BE2C (cell line): ENCODE measurements around the gene ASCL2.

Source experiments
- DNase-seq: peaks from one replicate; pipeline ENCODE4 v3.0.0-alpha.2; 2020
- H3K27me3 ChIP-seq: fragments of 250-450 bp; sonication (Bioruptor Pico); 2 replicates; pipeline ENCODE4 v1.5.1; 2020; ENCODE audit warnings: mild to moderate bottlenecking
- H3K36me3 ChIP-seq: fragments of 250-450 bp; sonication (Bioruptor Pico); 2 replicates; pipeline ENCODE4 v1.5.1; 2020; ENCODE audit warnings: mild to moderate bottlenecking
- H3K4me1 ChIP-seq: fragments of 250-450 bp; sonication (Bioruptor Pico); 2 replicates; pipeline ENCODE4 v1.5.1; 2020
- H3K4me3 ChIP-seq: 2 replicates; pipeline ENCODE4 v1.5.1; 2011; ENCODE audit warnings: low read depth, low read length
- H3K9me3 ChIP-seq: fragments of 250-450 bp; sonication (Bioruptor Pico); 2 replicates; pipeline ENCODE4 v1.5.1; 2020
- TF ChIP-seq, protein P1 (sequence below): IDR thresholded peaks from 2 replicates; pipeline ENCODE4 v1.5.1; 2012; ENCODE audit warnings: mild to moderate bottlenecking, low read depth, low read length

ASCL2 gene

DNA sequence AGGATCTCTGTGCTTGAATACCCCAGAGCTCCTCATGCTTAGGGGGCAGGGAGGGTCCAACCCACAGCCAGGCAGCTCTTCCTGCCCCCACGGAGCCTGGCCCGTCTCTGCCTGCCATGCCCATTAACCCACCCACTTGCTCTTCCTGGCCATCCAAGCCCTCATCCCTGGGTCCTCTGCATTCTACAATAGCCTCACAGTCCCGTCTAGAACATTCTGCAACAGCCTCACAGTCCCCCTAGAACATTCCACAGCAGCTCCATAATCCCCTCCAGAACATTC lies 46.5 kb upstream of the ASCL2 start:
- DNase-seq = no peak
- Histone ChIP-seq H3K9me3 (no peaks in the 10 kb centered on the region), H3K36me3 (no peaks in the 10 kb centered on the region), H3K27me3 (no peaks in the 10 kb centered on the region), H3K4me1 (peaks cover 11% of the 10 kb centered on the region), H3K4me3 (no peak overlapping the region)
- TF ChIP-seq, protein P1, sequence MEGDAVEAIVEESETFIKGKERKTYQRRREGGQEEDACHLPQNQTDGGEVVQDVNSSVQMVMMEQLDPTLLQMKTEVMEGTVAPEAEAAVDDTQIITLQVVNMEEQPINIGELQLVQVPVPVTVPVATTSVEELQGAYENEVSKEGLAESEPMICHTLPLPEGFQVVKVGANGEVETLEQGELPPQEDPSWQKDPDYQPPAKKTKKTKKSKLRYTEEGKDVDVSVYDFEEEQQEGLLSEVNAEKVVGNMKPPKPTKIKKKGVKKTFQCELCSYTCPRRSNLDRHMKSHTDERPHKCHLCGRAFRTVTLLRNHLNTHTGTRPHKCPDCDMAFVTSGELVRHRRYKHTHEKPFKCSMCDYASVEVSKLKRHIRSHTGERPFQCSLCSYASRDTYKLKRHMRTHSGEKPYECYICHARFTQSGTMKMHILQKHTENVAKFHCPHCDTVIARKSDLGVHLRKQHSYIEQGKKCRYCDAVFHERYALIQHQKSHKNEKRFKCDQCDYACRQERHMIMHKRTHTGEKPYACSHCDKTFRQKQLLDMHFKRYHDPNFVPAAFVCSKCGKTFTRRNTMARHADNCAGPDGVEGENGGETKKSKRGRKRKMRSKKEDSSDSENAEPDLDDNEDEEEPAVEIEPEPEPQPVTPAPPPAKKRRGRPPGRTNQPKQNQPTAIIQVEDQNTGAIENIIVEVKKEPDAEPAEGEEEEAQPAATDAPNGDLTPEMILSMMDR = no peak

GRCh38 chr11:2316169-2316962 lies 46.0 kb upstream of the ASCL2 start:
- Histone ChIP-seq H3K27me3 (no peaks in the 10 kb centered on the region), H3K9me3 (no peaks in the 10 kb centered on the region), H3K36me3 (no peaks in the 10 kb centered on the region), H3K4me1 (peaks cover 11% of the 10 kb centered on the region), H3K4me3 (no peak overlapping the region)
- DNase-seq = no peak
- TF ChIP-seq, protein P1 = no peak

DNA sequence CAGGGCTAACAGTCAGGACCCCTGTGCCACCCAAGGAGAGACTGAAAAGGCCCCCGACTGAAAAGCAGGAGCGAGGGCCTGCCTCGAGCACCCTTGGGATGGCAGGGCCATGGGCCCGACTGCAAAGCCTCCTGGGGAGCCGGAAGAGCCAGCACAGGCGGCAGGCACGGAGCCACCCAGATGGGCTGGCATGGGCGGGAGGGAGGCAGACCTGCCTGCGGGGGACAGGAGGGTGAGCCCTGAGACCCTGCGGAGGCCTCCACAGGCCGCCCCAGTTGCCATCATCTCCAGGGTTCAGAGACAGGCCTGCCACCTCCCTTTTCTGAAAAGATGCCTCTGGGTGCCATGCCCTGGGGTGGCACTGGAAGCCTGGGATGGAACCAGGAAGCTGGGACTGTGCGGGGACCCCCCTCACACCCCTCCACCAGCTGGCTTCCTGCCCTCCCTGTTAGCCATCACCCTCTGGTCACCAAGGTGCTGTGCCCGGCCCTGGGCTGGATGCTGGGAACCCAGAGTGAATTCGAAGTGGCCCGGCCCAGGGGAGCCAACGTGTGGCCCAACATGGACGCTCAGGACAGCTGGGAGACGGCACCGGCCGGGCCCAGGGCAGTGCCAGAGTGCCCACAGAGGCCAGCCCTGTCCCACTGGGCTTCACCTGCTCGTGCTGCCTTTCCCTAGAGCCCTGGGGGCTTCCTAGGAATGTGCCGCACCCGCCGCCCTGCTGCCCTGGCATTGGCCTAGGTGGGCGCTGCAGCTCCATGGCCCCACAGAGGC lies 45.2 kb upstream of the ASCL2 start:
- H3K4me3 ChIP-seq = no peak overlapping the region
- no peaks in the 10 kb centered on the region for H3K36me3 ChIP-seq
- no peaks in the 10 kb centered on the region for H3K27me3 ChIP-seq
- peaks cover 11% of the 10 kb centered on the region for H3K4me1 ChIP-seq
- DNase-seq = no peak
- TF ChIP-seq, protein P1 = no peak
- H3K9me3 ChIP-seq = no peaks in the 10 kb centered on the region

DNA sequence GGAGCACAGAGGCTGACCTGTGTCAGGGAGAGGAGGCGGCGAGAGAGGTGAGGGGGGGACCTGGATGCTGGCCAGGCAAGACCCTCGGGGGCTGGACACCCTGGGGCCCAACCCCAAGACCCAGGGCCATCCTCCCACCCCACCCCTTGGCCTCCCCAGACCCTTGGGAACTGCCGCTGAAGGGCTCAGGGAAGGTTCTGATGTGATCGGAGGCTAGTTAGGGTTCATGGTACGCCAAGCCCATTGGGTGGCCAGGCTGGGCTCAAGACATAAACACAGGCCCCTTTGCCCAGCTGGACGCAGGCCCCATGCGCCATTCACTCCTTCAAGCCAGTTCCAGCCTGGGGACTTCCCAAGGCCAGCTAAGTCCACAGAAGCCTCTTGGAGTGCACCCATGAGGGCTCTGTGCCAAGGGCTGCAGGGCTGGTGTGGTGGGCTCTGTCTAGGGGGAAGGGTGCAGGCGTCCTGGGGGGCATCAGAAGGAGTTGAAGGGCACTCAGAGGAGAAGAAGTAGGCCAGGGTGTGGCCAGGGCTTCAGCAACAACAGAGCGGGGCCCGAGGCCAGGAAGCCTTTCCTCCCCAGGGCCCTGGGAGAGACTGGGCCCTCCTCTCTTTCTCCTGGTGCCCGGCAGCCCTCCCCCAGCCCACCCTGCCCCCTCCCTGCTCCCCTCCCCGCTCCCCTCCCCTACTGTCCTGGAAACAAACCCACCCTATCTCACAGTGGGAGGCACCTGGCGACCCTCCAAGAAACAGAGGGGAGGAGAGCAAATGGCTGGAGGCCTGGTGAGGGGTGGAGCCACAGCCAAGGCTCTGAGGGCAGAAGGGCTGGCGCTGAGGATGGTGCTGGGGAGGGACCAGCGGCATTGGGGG lies 44.4 kb upstream of the ASCL2 start:
- TF ChIP-seq, protein P1 = no peak
- Histone ChIP-seq H3K4me1 (peaks cover 11% of the 10 kb centered on the region), H3K4me3 (no peak overlapping the region), H3K27me3 (no peaks in the 10 kb centered on the region), H3K9me3 (no peaks in the 10 kb centered on the region), H3K36me3 (no peaks in the 10 kb centered on the region)
- DNase-seq = peak; percentile 93

DNA sequence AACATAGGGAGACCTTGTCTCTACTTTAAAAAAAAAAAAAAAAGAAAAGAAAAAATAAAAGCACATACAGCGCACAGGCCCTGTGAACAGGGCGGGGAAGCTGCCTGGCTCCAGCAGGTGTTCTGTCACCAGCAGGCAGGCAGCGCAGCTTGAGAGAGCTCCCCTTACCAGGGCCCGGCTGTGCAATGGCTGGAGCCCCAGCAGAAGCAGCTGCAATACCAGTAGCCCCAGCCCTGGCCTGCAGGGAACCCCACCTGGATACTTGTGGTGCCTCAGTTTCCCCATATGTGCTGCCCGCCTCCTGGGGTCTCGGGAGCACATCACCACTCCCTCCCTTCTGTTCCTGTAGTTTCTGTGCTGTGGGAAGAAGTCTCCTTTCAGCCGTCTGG lies 43.7 kb upstream of the ASCL2 start:
- H3K9me3 ChIP-seq = no peaks in the 10 kb centered on the region
- no peak overlapping the region for H3K4me3 ChIP-seq
- no peaks in the 10 kb centered on the region for H3K27me3 ChIP-seq
- no peak for DNase-seq
- H3K36me3 ChIP-seq = no peaks in the 10 kb centered on the region
- TF ChIP-seq, protein P1 = no peak
- peaks cover 11% of the 10 kb centered on the region for H3K4me1 ChIP-seq
